Epithelial cell of prostate (primary cell): ENCODE measurements around the gene SPI1.

ENCODE experiments used
- DNase-seq: peaks from one replicate; pipeline ENCODE4 v3.0.0-alpha.2; 2011; ENCODE audit warnings: low read depth, low spot score
- H3K27ac ChIP-seq: fragments of 450-650 bp; 2 replicates; pipeline ENCODE4 v1.5.1; 2017; ENCODE audit warnings: mild to moderate bottlenecking

Gene SPI1

GRCh38 chr11:47361419-47361818, 16.9 kb downstream of the SPI1 start:
- DNase-seq: no peak

DNA sequence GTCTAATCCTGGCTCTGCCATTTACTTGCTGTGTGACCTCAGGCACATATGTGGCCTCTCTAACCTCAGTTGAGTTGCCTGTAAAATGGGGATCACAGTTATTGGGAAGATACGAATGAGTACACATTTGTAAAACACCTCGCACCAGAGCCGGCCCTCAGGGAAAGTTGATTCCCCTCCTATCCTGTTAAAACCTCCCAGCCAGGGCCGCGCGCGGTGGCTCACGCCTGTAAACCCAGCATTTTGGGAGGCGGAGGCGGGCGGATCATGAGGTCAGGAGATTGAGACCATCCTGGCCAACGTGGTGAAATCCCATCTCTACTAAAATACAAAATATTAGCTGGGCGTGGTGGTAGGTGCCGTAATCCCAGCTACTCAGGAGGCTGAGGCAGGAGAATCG, 18.0 kb downstream of the SPI1 start:
- no peak for DNase-seq
- H3K27ac ChIP-seq: no peak overlapping the region

More at GRCh38 chr11:47361419-47361818, 16.9 kb downstream of the SPI1 start:
- no peak overlapping the region for H3K27ac ChIP-seq

DNA sequence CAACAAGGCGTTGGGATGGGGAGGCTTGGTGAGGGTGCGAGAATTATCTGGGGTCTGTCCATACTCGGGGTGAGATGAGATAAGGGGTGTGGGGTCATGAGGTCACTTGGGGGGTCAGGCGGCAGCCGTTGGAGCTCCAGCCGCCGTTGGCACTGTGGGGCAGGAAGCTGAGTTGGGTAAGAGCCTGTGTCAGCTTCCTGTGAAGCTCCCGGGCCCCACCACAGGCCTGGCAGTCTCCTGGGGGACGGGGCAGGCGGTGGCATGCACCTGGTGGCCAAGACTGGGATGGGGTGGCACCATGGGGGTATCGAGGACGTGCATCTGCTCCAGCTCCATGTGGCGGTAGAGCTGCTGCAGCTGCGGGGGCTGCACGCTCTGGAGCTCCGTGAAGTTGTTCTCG, 18.8 kb downstream of the SPI1 start:
- no peak for DNase-seq
- H3K27ac ChIP-seq: no peak overlapping the region

GRCh38 chr11:47359162-47359561, 19.2 kb downstream of the SPI1 start:
- DNase-seq: no peak
- H3K27ac ChIP-seq: no peak overlapping the region

- DNase-seq: no peak
- no peak overlapping the region for H3K27ac ChIP-seq
Measured at GRCh38 chr11:47358731-47359051, 19.7 kb downstream of the SPI1 start.

DNA sequence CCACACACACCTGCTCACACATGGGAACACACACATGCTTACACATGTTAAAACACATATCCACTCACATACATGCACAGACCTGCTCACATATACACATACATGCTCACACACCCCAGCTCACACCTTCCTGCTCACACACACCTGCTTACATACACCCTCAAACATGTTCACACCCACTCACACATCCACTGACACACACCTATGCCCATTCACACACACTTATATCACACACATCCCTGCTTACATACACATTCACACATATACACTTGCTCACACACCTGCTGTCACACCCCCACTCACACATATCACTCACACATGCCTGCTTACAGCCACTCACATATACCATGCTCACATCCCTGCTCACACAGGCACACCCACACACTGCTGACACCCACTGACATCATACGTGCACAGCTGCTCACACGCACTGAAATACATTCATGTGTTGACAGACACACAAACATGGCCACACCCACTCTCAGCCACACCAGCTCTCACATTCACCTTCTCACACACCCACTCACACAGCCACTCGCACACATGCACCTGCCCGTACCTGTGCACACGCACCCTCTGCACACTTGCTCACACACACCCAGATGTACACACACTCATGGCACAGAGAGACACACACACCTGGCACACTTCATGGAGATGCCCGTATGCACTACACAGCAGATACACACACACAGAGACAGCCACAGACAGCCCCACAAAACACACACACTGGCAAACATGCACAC, 20.2 kb downstream of the SPI1 start:
- no peak for DNase-seq
- H3K27ac ChIP-seq: no peak overlapping the region

- DNase-seq: no peak
- H3K27ac ChIP-seq: no peak overlapping the region
Measured at GRCh38 chr11:47356998-47357329, 21.4 kb downstream of the SPI1 start.

- no peak overlapping the region for H3K27ac ChIP-seq
Measured at GRCh38 chr11:47356129-47356997, 22.0 kb downstream of the SPI1 start.

GRCh38 chr11:47355283-47356128, 22.8 kb downstream of the SPI1 start:
- H3K27ac ChIP-seq: no peak overlapping the region
- DNase-seq: peak; percentile 56

More at GRCh38 chr11:47356129-47356997, 22.0 kb downstream of the SPI1 start:
- DNase-seq: no peak

GRCh38 chr11:47354913-47355282, 23.4 kb downstream of the SPI1 start:
- no peak overlapping the region for H3K27ac ChIP-seq
- no peak for DNase-seq

- DNase-seq: no peak
- no peak overlapping the region for H3K27ac ChIP-seq
Measured at GRCh38 chr11:47353978-47354774, 24.2 kb downstream of the SPI1 start.

DNA sequence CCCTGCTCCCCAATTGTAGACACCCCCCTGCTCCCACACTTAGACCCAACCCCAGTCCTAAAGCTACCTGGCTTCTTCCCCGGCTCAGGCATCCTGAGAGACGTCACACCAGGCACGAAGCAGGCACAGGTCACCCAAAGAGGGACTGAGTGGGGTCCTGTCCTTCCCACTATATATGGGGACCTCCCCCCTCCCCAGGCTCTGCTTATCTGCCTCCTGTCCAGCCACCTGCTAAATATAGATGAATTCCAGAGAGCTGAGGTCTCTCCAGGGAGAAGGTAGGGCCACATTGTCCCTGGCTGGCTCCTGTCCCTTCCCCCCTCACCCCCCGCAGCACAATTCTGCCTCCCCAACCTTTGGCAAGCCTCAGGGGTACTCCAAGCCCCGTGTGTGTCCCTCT, 25.8 kb downstream of the SPI1 start, which contains the start of gene MYBPC3:
Gene MYBPC3, minus strand, starts transcription at position 147 of the 400 bp plus-strand sequence. Its CDS starts 55 bp downstream, at position 92.
- DNase-seq: no peak
- H3K27ac ChIP-seq: no peak within 1 kb of the TSS

DNA sequence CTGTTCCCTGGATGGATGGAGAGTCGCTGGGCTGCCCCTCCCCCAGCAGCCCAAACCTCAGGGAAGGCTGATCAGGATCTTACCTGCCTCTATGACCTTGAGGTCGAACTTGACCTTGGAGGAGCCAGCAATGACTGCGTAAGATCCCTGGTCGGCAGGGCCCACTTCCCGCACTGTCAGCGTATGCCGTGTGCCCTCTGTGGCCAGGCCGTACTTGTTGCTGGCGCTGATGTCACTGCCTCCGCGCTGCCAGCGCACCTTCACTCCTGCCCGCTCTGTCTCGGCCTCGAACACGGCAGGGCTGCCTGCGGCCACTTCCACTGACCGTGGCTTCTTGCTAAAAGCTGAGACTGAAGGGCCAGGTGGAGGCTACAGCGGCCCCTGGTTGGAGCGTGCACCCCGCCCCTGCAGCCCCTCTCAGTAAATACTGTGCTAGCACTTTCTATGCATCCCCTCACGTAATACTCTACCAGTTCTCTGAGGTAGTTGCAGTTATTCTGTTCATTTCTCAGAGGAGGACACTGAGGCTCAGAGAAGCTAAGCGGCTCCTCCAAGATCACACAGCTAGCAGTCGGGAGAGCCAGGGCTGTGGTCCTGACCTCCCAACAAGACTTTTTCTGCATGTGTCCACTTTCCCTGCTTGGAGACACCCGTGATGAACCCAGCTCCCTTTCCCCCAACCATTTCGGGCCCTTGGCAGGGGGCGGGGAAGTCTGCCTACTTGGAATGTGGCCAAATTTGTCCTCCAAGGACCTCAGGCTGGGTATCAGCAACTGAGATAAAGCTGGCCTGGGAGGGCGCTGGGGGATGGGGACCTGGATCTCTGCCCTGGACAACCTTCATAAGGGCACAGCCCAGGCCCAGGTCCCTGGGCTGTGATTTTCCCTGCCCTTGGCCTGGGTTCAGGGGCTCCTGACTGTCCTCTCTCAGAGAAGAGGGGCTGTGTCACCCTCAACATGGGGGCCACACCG, 26.9 kb downstream of the SPI1 start:
- no peak for DNase-seq
- H3K27ac ChIP-seq: no peak overlapping the region

- no peak overlapping the region for H3K27ac ChIP-seq
Measured at GRCh38 chr11:47350315-47350714, 28.0 kb downstream of the SPI1 start.

DNA sequence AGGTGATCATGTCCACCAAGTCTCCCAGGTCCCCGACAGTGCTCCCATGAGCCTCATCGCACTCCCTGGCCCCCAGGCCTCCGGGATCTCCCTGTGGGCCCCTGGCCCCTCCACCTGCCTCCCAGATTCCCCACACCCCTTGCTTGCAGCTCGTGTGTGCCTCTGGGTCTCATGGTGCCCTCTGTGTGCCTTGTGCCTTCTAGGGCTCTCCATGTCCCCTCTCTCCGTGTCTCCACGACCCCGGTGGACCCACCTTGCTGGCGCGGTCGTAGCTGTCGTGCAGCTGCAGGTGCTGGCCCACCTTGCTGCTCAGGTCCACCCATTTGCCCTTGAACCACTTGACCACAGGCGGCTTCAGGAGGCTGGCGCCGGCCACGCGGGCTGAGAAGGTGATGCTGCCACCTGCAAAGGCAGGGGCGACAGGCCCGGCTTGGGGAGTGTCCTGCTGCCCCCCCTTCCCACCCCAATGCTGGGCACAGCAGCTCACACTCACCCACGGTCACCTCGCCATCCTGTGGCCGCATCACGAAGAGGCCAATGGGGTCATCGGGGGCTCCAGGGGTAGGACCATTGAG, 28.7 kb downstream of the SPI1 start:
- DNase-seq: no peak

More at GRCh38 chr11:47350315-47350714, 28.0 kb downstream of the SPI1 start:
- no peak for DNase-seq

GRCh38 chr11:47348859-47349258, 29.5 kb downstream of the SPI1 start:
- H3K27ac ChIP-seq: no peak overlapping the region
- DNase-seq: no peak

More for the DNA sequence above, 28.7 kb downstream of the SPI1 start:
- no peak overlapping the region for H3K27ac ChIP-seq

- DNase-seq: no peak
- no peak overlapping the region for H3K27ac ChIP-seq
Measured at GRCh38 chr11:47348131-47348802, 30.1 kb downstream of the SPI1 start.

GRCh38 chr11:47347137-47347536, 31.2 kb downstream of the SPI1 start:
- no peak overlapping the region for H3K27ac ChIP-seq
- DNase-seq: no peak
